ENCODE results near the gene FAM83F. TPM values are rescaled to one million over a fixed set of nuclear protein-coding genes. Genes with fewer than 3 reads are reported as not detected.

Gene FAM83F
- total RNA-seq, 1 donor from 2014 or later, result 0.13 TPM

GRCh38 chr22:39984006-39984405 is 10.7 kb upstream of the FAM83F start:
- ATAC-seq (ENCODE audit: low read depth) (no peak), DNase-seq (no peak)
- H3K36me3 Mint-ChIP-seq (ENCODE audit: low read depth), result no peaks in the 10 kb centered on the region
- H3K4me1 Mint-ChIP-seq, result no peaks in the 10 kb centered on the region
- peaks cover 27% of the 10 kb centered on the region for H3K27me3 Mint-ChIP-seq
- TF ChIP-seq CTCF (IDR thresholded peaks at IDR 0.05), result no peak
- intact Hi-C loops (cut with micrococcal nuclease), result no loop called here
- H3K9me3 Mint-ChIP-seq, result no peaks in the 10 kb centered on the region
- H3K4me3 Mint-ChIP-seq, result no peak overlapping the region
- POLR2A ChIA-PET, result interaction anchor here (0.6 kb wide), 2 partner anchors 92 to 212 kb away, joined by 3 to 4 read pairs; no protein-coding TSS in a partner anchor
- H3K27ac Mint-ChIP-seq, result no peak overlapping the region
- CTCF ChIA-PET, result no interaction called here

DNA sequence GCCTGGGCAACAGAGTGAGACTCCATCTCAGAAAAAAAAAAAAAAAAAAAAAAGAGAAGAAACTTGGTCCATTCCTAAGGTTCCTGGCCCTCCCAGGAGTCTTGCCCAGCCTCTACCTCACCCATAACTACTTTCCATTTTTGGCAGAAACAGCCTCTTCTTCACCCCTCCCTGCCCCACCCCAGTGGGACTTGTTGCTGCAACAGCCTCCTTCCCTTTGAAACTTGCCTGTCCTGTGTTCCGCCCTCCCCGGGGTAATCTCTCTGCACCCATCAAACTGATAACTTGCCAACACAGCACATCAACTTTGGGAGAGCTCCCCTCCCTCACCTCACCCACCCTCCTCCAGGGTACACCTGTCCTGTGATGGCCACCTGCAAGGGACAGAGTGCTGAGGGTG is 10.0 kb upstream of the FAM83F start:
- no peak overlapping the region for H3K4me3 Mint-ChIP-seq
- CTCF ChIA-PET, result no interaction called here
- no peak for DNase-seq
- intact Hi-C loops (cut with micrococcal nuclease), result no loop called here
- H3K36me3 Mint-ChIP-seq (ENCODE audit: low read depth), result no peaks in the 10 kb centered on the region
- H3K27me3 Mint-ChIP-seq, result peaks cover 29% of the 10 kb centered on the region
- POLR2A ChIA-PET, result no interaction called here
- no peaks in the 10 kb centered on the region for H3K4me1 Mint-ChIP-seq
- no peak for ATAC-seq (ENCODE audit: low read depth)
- no peaks in the 10 kb centered on the region for H3K9me3 Mint-ChIP-seq
- TF ChIP-seq CTCF (IDR thresholded peaks at IDR 0.05), result no peak
- no peak overlapping the region for H3K27ac Mint-ChIP-seq

- no peak overlapping the region for H3K4me3 Mint-ChIP-seq
- no peak overlapping the region for H3K27ac Mint-ChIP-seq
- ATAC-seq (ENCODE audit: low read depth), result no peak
- ChIA-PET POLR2A (no interaction called here), CTCF (no interaction called here)
- intact Hi-C loops (cut with micrococcal nuclease), result no loop called here
- no peaks in the 10 kb centered on the region for H3K9me3 Mint-ChIP-seq
- no peaks in the 10 kb centered on the region for H3K4me1 Mint-ChIP-seq
- H3K36me3 Mint-ChIP-seq (ENCODE audit: low read depth), result no peaks in the 10 kb centered on the region
- no peak for TF ChIP-seq CTCF (IDR thresholded peaks at IDR 0.05)
- no peak for DNase-seq
- H3K27me3 Mint-ChIP-seq, result peaks cover 29% of the 10 kb centered on the region
These were observed 9.2 kb upstream of the FAM83F start for GRCh38 chr22:39985383-39986035.

DNA sequence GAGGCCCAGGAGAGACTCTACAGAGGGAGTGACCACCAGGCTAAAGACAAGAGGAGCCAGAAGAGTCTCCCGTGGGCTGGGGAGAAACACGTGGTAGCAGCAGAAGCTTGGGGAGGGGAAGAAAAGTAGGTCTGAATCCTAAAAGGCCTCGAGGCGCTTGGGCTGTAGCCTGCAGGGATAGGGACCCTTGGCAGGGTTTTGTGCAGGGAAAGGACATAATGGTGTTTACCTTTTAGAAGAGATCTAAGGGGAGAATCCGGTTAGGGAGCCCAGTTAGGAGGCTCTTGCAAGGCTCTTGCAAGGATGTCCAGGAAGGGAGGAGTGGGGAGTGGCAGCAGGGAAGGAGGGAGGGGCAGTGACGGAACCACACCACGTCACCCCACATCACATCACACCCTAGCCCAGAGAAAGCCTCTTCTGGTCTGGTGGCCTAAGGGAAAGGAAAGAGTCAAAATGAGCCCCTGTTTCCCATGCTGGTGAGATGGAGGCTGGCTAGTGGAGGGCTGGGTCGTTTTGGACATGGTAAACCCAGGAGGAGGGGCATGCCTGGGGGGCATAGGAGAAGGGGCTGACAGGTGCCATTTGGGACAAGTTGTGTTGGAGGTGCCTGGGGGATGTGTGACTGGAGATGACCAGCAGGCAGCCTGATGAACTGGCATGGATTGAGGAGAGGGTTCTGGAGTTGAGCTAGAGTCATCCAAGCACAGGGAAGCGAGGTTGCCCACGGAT is 6.2 kb upstream of the FAM83F start:
- ATAC-seq (ENCODE audit: low read depth), result no peak
- intact Hi-C loops (cut with micrococcal nuclease), result no loop called here
- no peak for DNase-seq
- POLR2A ChIA-PET, result no interaction called here
- Mint-ChIP-seq H3K4me3 (no peak overlapping the region), H3K27ac (no peak overlapping the region), H3K27me3 (peaks cover 34% of the 10 kb centered on the region), H3K4me1 (no peaks in the 10 kb centered on the region), H3K36me3 (ENCODE audit: low read depth) (no peaks in the 10 kb centered on the region), H3K9me3 (no peaks in the 10 kb centered on the region)
- no peak for TF ChIP-seq CTCF (IDR thresholded peaks at IDR 0.05)
- CTCF ChIA-PET, result no interaction called here

- ChIA-PET POLR2A (no interaction called here), CTCF (no interaction called here)
- no peak overlapping the region for H3K27ac Mint-ChIP-seq
- TF ChIP-seq CTCF (IDR thresholded peaks at IDR 0.05), result no peak
- no peaks in the 10 kb centered on the region for H3K9me3 Mint-ChIP-seq
- H3K4me3 Mint-ChIP-seq, result no peak overlapping the region
- intact Hi-C loops (cut with micrococcal nuclease), result no loop called here
- H3K4me1 Mint-ChIP-seq, result peaks cover 6% of the 10 kb centered on the region
- no peaks in the 10 kb centered on the region for H3K36me3 Mint-ChIP-seq (ENCODE audit: low read depth)
- ATAC-seq (ENCODE audit: low read depth) (no peak), DNase-seq (no peak)
- peaks cover 38% of the 10 kb centered on the region for H3K27me3 Mint-ChIP-seq
These were observed 5.1 kb upstream of the FAM83F start for GRCh38 chr22:39989633-39990032.
